Measurements from ENCODE around the gene ZNF281. TPM values are rescaled to one million over a fixed set of nuclear protein-coding genes. Genes with fewer than 3 reads are reported as not detected.

Gene ZNF281
- polyA plus RNA-seq, 1 donor from 2014 or later: 30.9 TPM

Other genes with a start within 250 kb of the ZNF281 start
- gene KIF14, start 210.7 kb upstream of the ZNF281 start, polyA plus RNA-seq: 0.16 TPM

Data from IgD-negative memory B cell (primary cell).